Fibroblast of skin of abdomen (primary cell): ENCODE measurements around the gene BRS3.

ENCODE experiments used
- DNase-seq: peaks from one replicate; pipeline ENCODE4 v3.0.0-alpha.2; 2013

BRS3 gene

DNA sequence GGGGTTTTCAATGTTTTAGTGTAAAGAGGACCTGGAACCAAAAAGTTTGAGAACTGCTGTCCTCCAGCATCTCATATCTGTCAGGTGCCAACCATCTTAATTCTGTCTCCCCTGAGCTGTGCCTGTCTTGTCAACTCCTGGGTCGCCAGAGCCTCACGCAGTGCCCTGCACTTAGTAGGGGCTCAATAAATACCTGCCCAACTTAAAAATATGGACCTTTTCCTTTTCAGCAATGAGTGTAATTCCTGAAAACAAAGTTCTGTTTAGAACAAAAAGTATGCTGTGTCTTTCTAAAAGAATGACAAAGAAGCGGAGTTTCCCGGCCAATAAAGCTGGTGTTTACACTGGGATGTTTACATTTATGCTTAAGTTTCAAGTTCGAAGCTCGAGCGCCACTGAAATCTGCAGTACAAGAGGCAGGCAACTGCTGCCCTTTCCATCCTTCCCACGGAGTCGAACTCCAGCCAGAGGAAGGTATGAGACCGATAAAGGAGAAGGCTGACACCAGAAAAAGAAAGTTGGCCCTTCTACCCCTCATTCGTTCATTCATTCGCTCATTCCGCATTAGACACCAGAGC is 8.5 kb downstream of the BRS3 start:
- DNase-seq: no peak

DNA sequence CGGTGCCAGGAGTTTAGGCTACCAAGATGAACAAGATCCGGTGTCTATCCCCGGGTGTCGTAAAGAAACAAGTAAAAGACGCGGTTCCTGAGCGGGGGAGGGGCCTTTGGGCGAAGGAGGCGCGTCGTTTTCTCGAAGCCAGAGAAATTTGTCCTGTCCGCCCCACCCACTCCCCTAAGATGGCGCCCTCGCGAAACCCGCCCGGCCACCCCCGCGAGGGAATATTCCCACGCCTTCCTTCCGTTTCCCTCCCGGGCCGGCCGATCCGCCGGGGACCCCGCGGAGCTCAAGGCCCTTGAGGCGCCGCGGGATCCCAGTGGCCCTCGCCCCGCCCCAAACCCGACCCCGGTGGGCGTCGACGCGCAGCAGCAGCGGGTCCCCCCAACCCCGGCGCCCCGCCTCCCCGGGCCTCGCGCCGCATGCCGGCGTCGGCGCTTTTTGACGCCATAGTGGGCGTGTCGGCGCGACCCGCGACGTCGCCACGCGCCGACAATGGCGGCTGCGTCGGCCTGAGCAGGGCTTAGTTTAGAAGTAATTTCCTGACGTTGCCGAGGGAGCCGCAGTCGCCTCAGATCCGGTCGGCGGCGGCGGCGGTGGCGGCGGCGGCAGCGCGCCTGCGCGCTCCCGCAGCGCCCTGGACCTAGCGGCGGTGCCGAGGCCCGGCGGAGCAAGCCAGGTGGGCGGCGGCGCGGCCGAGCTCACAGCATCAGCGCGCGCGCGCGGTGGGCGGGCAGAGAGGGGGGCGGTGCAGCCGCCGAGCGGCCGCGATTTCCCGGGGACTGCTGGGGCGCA is 9.2 kb downstream of the BRS3 start:
- peak; percentile 85 for DNase-seq

- no peak for DNase-seq
Observed at GRCh38 chrX:136497556-136498052, 9.9 kb downstream of the BRS3 start, which contains the start of gene HTATSF1. Gene HTATSF1 (plus strand): TSS chrX:136497592. CDS start chrX:136497685, 93 bp downstream.

DNA sequence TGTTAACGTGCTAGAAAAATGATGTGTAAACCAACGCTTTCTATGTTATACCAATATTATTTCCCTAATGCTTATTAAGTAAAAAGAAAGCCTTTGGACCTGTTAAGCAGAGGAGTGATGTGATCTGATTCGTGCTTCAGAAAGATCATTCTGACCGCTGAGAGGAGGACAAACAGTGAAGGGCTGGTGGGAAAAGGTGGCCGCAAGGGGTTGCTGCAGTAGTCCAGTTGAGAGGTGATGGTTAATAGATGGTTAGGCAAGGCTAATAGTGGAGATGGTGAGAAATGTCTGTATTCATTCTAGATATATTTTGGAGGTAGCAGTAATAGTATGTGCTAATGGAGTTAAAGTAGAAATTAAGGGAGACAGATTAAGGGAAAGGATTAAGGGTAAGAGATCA is 31.3 kb downstream of the BRS3 start:
- DNase-seq: no peak

DNA sequence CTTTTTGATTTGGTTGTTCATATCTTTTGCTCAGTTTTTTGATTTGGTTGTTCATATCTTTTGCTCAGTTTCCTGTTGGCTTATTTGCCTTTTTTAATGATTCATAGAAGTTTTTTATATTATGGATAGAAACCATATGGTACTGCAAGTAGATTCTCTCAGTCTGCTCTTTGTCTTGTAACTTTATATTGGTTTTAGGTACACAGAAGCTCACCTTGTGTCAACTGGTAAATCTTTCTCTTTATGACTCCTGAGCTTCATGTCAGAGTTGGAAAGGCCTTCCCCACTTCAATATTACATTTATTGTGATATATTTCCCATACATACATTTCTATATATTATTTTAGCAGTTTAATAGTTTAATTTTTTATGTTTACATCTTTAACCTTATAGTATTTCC is 36.0 kb downstream of the BRS3 start:
- no peak for DNase-seq

DNA sequence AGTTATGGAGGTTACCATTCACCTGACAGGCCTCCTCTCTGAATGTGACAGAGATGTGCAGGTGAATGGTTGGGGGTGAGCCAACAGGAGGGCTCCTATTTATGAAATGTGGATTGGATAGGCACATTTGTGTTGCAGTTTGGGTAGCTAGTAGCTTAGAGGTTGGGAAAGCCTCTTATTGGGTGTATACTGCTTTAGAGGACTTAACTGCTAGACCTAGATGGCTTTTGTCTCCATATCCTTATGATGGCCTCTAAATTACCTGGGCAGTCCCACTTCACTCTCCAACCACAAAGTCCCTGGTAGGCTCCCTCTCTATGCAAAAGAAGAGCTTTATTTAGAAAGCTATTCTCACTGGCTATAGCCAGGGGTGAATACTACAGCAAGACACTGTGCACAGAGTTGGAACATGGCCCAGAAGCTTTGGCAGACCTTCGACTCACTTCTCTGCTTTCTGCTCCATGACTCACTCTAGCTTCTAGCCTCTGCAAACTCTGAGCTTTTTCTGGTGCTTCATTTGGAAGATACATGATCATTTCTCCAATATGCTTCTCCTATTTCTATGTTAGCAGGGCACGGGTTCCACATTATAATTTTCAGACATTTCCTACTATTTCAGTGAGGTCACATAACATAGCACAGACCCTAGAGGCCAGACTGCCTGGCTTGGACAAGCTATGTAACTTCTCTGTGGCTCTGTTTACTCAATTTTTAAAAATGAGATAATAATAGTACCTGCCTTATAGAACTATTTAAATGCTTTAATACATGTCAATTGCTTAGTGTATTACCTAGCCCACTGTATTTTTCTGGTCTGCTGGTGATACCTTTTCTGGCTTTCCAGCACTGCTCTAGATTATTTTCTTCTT is 38.2 kb downstream of the BRS3 start:
- DNase-seq: peak; percentile 78

DNA sequence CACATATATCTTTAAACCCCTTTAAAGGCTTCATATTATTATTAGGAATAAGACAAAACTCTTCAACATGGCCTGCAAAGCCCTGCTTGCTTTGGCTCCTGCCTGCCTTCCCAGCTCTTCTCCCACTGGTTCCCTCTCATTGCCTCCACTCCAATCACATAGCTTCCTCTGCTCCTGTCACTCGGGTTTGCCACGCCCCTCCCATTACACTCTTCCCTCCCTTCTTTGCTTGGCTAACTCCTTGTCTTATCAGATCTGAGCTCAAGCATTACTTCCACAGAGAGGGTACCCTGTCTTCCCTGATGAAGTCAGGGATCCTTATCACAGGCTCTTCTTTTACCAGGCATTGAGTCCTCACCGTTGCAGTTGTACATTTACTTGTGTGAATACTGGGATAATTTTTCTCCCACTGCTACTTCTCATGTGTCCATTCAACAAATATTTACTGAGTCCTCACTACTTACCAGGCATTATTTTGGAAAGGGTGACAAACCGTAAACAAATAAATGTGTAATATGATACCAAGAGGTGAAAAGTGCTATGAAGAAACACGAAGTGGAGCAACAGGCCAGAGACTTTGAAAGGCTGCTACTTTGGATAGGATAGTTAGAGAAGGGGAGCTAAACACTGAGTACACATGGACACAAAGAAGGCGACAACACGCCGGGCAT is 41.0 kb downstream of the BRS3 start:
- no peak for DNase-seq

DNA sequence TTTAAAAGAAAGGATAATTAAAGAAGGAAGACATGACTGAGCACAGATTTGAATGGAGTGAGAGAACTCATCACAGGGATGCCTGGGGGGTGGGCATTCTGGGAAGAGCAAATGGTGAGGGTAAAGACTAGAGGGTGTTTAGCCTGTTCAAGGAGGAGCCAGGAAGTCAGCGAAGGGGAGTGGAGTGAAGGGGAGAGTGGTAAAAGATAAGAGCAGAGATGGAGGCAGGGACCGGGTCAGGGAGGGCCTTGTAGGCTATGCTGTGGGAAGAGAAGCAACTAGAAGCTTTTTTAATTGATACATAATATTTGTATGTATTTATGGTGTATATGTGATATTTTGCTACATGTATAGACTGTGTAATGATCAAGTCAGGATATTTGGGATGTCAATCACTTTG is 42.0 kb downstream of the BRS3 start:
- no peak for DNase-seq

DNA sequence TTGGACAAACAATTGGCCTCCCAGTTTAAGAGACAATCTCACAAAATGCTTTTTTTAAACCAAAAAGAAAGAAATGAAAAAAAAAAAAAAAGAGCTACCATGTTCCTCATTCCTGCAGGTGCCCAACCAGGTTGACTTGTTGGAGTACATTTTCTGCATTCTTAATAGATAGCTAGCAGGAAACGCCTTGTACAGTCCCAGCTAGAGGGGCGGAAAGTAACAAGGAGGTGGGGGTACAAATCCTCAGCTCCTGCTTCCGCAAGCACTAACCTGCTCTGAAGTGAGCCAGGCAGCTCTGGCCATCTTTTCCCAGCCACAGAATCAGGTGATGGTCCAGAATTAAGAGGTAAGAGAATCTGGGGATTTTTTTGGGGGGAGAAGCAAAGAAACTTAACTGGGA is 44.2 kb downstream of the BRS3 start, which contains the start of gene VGLL1:
Gene VGLL1, plus strand, starts transcription at position 265 of the 400 bp plus-strand sequence. CDS start 3,806 bp downstream, outside the sequence.
- DNase-seq: no peak

GRCh38 chrX:136534131-136534530 is 46.4 kb downstream of the BRS3 start:
- DNase-seq: no peak

DNA sequence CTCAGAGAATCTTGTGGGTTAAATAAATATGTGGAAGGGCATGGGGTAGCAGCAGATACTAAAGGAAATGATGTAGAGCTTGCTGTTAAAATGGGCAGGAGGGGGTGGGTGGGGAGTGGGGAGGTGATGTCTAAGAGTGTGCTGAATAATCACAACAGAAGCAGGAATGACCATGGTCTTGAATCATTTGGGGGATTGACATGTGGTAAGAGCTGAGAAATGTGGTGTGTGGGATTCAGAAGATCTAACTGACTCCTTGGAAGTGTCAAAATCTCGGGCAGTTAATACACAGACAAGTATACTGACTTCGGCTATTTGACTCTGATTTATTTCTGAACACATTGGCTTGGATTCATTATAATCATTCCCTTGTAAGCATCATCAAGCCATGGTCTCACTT is 51.1 kb downstream of the BRS3 start:
- no peak for DNase-seq

GRCh38 chrX:136540226-136540625 is 52.5 kb downstream of the BRS3 start:
- DNase-seq: no peak

GRCh38 chrX:136541294-136541693 is 53.5 kb downstream of the BRS3 start:
- no peak for DNase-seq

DNA sequence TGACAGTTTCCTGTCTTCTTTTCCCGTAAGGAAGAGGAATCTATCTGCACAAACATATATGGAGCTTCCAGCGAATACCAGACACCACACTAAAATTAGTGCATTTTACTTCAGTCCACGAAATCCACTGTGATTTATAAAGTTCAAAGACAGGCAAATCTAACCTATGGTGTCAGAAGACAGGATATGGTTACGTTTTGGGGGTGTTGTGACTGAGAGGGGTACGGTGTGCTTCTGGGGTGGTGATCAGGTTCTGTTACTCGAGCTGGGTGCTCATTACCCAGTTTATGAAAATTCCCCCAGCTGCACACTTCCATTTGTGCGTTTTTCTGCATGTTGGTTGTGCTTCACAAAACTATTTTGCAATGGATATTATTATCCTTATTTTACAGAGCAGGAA is 54.5 kb downstream of the BRS3 start:
- no peak for DNase-seq
